HEK293T (cell line): ENCODE results near the gene HES4.

Experiments
- CTCF ChIA-PET: fragments of 350-600 bp; formaldehyde crosslinking; extraction: SDS; loops from one replicate; lab custom pipeline; 2021; ENCODE audit warnings: antibody characterized with exemption, inconsistent platforms; lab: Yijun Ruan, JAX
- POLR2A ChIA-PET: fragments of 350-600 bp; formaldehyde crosslinking; extraction: SDS; loops from one replicate; lab custom pipeline; 2020; ENCODE audit warnings: antibody characterized with exemption, inconsistent platforms; lab: Yijun Ruan, JAX
- DNase-seq: peaks from one replicate; pipeline ENCODE4 v3.0.0; 2012; ENCODE audit warnings: mixed read lengths; ENCODE audit errors: extremely low spot score
- ARNT ChIP-seq: fragments of 450-650 bp; IDR thresholded peaks from 2 replicates; pipeline ENCODE4 v1.6.1; 2017; ENCODE audit warnings: mild to moderate bottlenecking
- BHLHE40 ChIP-seq: fragments of 450-650 bp; IDR thresholded peaks from 2 replicates; pipeline ENCODE4 v1.6.1; 2016; ENCODE audit warnings: mild to moderate bottlenecking, moderate library complexity, borderline replicate concordance
- CTBP1 ChIP-seq: fragments of 450-650 bp; IDR thresholded peaks from 2 replicates; pipeline ENCODE4 v1.6.1; 2016; ENCODE audit warnings: borderline replicate concordance
- ELF4 ChIP-seq: fragments of 450-650 bp; IDR thresholded peaks from 2 replicates; pipeline ENCODE4 v1.6.1; 2017; ENCODE audit warnings: antibody characterized with exemption
- FOXA1 ChIP-seq: fragments of 450-650 bp; IDR thresholded peaks from 2 replicates; pipeline ENCODE4 v1.6.1; 2016; ENCODE audit warnings: mild to moderate bottlenecking
- FOXK2 ChIP-seq: fragments of 450-650 bp; IDR thresholded peaks from 2 replicates; pipeline ENCODE4 v1.6.1; 2016; ENCODE audit warnings: mild to moderate bottlenecking
- FOXM1 ChIP-seq: fragments of 450-650 bp; IDR thresholded peaks from 2 replicates; pipeline ENCODE4 v1.6.1; 2017; ENCODE audit warnings: mild to moderate bottlenecking, borderline replicate concordance
- HDGF ChIP-seq: fragments of 450-650 bp; IDR thresholded peaks from 2 replicates; pipeline ENCODE4 v1.6.1; 2017; ENCODE audit warnings: antibody characterized with exemption, borderline replicate concordance
- L3MBTL2 ChIP-seq: fragments of 450-650 bp; conservative IDR thresholded peaks from 2 replicates; pipeline ENCODE4 v1.6.1; 2016; ENCODE audit warnings: mild to moderate bottlenecking
- LEF1 ChIP-seq: fragments of 450-650 bp; IDR thresholded peaks from 2 replicates; pipeline ENCODE4 v1.6.1; 2017; ENCODE audit warnings: mild to moderate bottlenecking, borderline replicate concordance
- NFRKB ChIP-seq: fragments of 450-650 bp; IDR thresholded peaks from 2 replicates; pipeline ENCODE4 v1.6.1; 2016; ENCODE audit warnings: mild to moderate bottlenecking, moderate library complexity
- PKNOX1 ChIP-seq: fragments of 450-650 bp; IDR thresholded peaks from 2 replicates; pipeline ENCODE4 v1.6.1; 2016
- SP1 ChIP-seq: fragments of 450-650 bp; IDR thresholded peaks from 2 replicates; pipeline ENCODE4 v1.6.1; 2017
- SUZ12 ChIP-seq: fragments of 450-650 bp; IDR thresholded peaks from 2 replicates; pipeline ENCODE4 v1.6.1; 2016; ENCODE audit warnings: mild to moderate bottlenecking
- TARDBP ChIP-seq: fragments of 450-650 bp; IDR thresholded peaks from 2 replicates; pipeline ENCODE4 v1.6.1; 2016
- ZNF384 ChIP-seq: fragments of 450-650 bp; IDR thresholded peaks from 2 replicates; pipeline ENCODE4 v1.6.1; 2016

HES4 gene

GRCh38 chr1:981955-982558 is 17.8 kb downstream of the HES4 start, which contains the start of gene PERM1:
Gene PERM1 (minus strand): TSS chr1:982093. CDS start chr1:981029, 1,064 bp downstream.
- no peak for DNase-seq
- ChIA-PET CTCF (interaction anchor here (4.2 kb wide), 1 partner anchor 82 kb away, joined by 22 read pairs; no protein-coding TSS in a partner anchor), POLR2A (interaction anchor here (1.2 to 3.1 kb wide), 6 partner anchors 13 to 84 kb away, joined by 3 to 14 read pairs (median 4); partner anchors contain the start of gene HES4)
- TF ChIP-seq SUZ12 (no peak), LEF1 (no peak), L3MBTL2 (no peak), FOXM1 (no peak), ZNF384 (no peak), BHLHE40 (no peak), NFRKB (no peak), ELF4 (no peak), SP1 (no peak), FOXA1 (no peak), TARDBP (no peak), CTBP1 (no peak), ARNT (no peak), HDGF (no peak), PKNOX1 (no peak), FOXK2 (no peak)

GRCh38 chr1:981491-981954 is 18.4 kb downstream of the HES4 start:
- DNase-seq: no peak
- POLR2A ChIA-PET: interaction anchor here (1.3 to 3.1 kb wide), 6 partner anchors 13 to 85 kb away, joined by 3 to 14 read pairs (median 4); partner anchors contain the start of gene HES4
- TF ChIP-seq FOXM1 (no peak), HDGF (no peak), FOXK2 (no peak), ARNT (no peak), ZNF384 (no peak), TARDBP (no peak), BHLHE40 (no peak), SP1 (no peak), L3MBTL2 (no peak), SUZ12 (no peak), PKNOX1 (no peak), NFRKB (no peak), FOXA1 (no peak), LEF1 (no peak)
- CTCF ChIA-PET: interaction anchor here (4.2 kb wide), 1 partner anchor 83 kb away, joined by 22 read pairs; no protein-coding TSS in a partner anchor

GRCh38 chr1:980602-981395 is 19.1 kb downstream of the HES4 start:
- ChIA-PET CTCF (interaction anchor here (0.9 kb wide), 1 partner anchor 13 kb away, joined by 3 read pairs; no protein-coding TSS in a partner anchor), POLR2A (interaction anchor here (1.3 to 3.1 kb wide), 6 partner anchors 13 to 86 kb away, joined by 3 to 14 read pairs (median 4); partner anchors contain the start of gene HES4)
- TF ChIP-seq BHLHE40: no peak
- TF ChIP-seq HDGF: no peak
- DNase-seq: no peak

GRCh38 chr1:980137-980571 is 19.7 kb downstream of the HES4 start:
- ChIA-PET CTCF (interaction anchor here (0.9 kb wide), 1 partner anchor 12 kb away, joined by 3 read pairs; no protein-coding TSS in a partner anchor), POLR2A (interaction anchor here (0.7 to 3.1 kb wide), 6 partner anchors 12 to 22 kb away, joined by 3 to 14 read pairs (median 4); partner anchors contain the start of gene HES4)
- no peak for DNase-seq
- no peak for TF ChIP-seq ELF4
- TF ChIP-seq CTBP1: no peak
- TF ChIP-seq L3MBTL2: no peak
- no peak for TF ChIP-seq TARDBP
- no peak for TF ChIP-seq PKNOX1
- TF ChIP-seq ZNF384: no peak
- no peak for TF ChIP-seq SUZ12
- TF ChIP-seq FOXM1: no peak

GRCh38 chr1:979744-980072 is 20.2 kb downstream of the HES4 start:
- POLR2A ChIA-PET: interaction anchor here (0.7 to 3.1 kb wide), 4 partner anchors 13 to 22 kb away, joined by 3 to 14 read pairs (median 8); no protein-coding TSS in a partner anchor
- CTCF ChIA-PET: no interaction called here

More at GRCh38 chr1:979744-980072, 20.2 kb downstream of the HES4 start:
- DNase-seq: no peak
- no peak for TF ChIP-seq SP1
- TF ChIP-seq PKNOX1: no peak
